RWPE2 (cell line): ENCODE data around the gene ADAMTS10.
A peak's percentile ranks its signal among the peaks of the same experiment; 100 is the strongest.
"Not testable (repeated sequence)": the region's sequence is repeated elsewhere in the genome, so short reads cannot be mapped to it uniquely, and the experiment has no call there.

ENCODE experiments used
- ATAC-seq: fragments of 200-7000 bp; cut with Tn5 transposase; 3 replicates; pipeline ENCODE4 v1.9.1; 2021; ENCODE audit warnings: low read depth
- DNase-seq: peaks from one replicate; pipeline ENCODE4 v3.0.0-alpha.2; 2020; ENCODE audit warnings: low spot score
- H3K27ac ChIP-seq: fragments of 450-650 bp; 2 replicates; pipeline ENCODE4 v1.5.1; 2017; ENCODE audit warnings: mild to moderate bottlenecking; ENCODE audit not compliant: poor library complexity, severe bottlenecking
- H3K27me3 ChIP-seq: fragments of 250-450 bp; sonication (Bioruptor Pico); 2 replicates; pipeline ENCODE4 v1.5.1; 2021; ENCODE audit warnings: mild to moderate bottlenecking, moderate library complexity; ENCODE audit not compliant: insufficient read depth, poor library complexity, severe bottlenecking
- H3K36me3 ChIP-seq: fragments of 250-450 bp; sonication (Bioruptor Pico); 2 replicates; pipeline ENCODE4 v1.5.1; 2020; ENCODE audit warnings: low read depth, mild to moderate bottlenecking, moderate library complexity
- H3K4me1 ChIP-seq: fragments of 250-450 bp; sonication (Bioruptor Pico); 2 replicates; pipeline ENCODE4 v1.5.1; 2021; ENCODE audit warnings: mild to moderate bottlenecking, moderate library complexity; ENCODE audit not compliant: insufficient read depth, poor library complexity, severe bottlenecking
- H3K4me3 ChIP-seq: fragments of 250-450 bp; sonication (Bioruptor Pico); 2 replicates; pipeline ENCODE4 v1.5.1; 2021; ENCODE audit warnings: mild to moderate bottlenecking, moderate library complexity; ENCODE audit not compliant: severe bottlenecking
- H3K9me3 ChIP-seq: fragments of 250-450 bp; sonication (Bioruptor Pico); 2 replicates; pipeline ENCODE4 v1.5.1; 2021; ENCODE audit warnings: mild to moderate bottlenecking, moderate library complexity; ENCODE audit not compliant: severe bottlenecking
- TF ChIP-seq, protein P1 (sequence below): fragments of 450-650 bp; IDR thresholded peaks from one replicate; pipeline ENCODE4 v1.5.1; 2017; ENCODE audit warnings: mild to moderate bottlenecking, moderate library complexity; ENCODE audit not compliant: poor library complexity, severe bottlenecking

Gene ADAMTS10

DNA sequence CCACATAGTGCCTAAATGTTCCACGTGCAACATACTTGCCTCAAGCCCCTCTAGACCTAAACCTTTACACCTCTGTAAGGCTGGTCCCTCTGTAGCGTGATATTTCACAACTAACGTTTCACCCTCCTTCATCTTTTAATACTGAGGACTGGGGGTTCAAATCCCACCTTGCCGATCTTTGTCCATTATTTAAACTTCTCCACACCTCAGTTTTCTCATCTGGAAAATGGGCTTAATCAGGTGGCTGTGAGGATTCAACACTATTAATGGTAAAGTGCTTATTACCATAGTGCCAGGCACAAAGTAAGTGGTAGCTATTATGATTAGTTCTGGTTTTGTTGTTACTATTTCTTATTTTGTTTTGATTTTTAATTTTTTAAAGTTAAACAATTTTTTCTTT lies 7.5 kb upstream of the ADAMTS10 start:
- H3K4me3 ChIP-seq: no peak overlapping the region
- H3K9me3 ChIP-seq: no peaks in the 10 kb centered on the region
- ATAC-seq (no peak), DNase-seq (no peak)
- H3K4me1 ChIP-seq: no peaks in the 10 kb centered on the region
- no peaks in the 10 kb centered on the region for H3K36me3 ChIP-seq
- no peaks in the 10 kb centered on the region for H3K27me3 ChIP-seq
- H3K27ac ChIP-seq: no peak overlapping the region
- TF ChIP-seq, protein P1, sequence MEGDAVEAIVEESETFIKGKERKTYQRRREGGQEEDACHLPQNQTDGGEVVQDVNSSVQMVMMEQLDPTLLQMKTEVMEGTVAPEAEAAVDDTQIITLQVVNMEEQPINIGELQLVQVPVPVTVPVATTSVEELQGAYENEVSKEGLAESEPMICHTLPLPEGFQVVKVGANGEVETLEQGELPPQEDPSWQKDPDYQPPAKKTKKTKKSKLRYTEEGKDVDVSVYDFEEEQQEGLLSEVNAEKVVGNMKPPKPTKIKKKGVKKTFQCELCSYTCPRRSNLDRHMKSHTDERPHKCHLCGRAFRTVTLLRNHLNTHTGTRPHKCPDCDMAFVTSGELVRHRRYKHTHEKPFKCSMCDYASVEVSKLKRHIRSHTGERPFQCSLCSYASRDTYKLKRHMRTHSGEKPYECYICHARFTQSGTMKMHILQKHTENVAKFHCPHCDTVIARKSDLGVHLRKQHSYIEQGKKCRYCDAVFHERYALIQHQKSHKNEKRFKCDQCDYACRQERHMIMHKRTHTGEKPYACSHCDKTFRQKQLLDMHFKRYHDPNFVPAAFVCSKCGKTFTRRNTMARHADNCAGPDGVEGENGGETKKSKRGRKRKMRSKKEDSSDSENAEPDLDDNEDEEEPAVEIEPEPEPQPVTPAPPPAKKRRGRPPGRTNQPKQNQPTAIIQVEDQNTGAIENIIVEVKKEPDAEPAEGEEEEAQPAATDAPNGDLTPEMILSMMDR: no peak

DNA sequence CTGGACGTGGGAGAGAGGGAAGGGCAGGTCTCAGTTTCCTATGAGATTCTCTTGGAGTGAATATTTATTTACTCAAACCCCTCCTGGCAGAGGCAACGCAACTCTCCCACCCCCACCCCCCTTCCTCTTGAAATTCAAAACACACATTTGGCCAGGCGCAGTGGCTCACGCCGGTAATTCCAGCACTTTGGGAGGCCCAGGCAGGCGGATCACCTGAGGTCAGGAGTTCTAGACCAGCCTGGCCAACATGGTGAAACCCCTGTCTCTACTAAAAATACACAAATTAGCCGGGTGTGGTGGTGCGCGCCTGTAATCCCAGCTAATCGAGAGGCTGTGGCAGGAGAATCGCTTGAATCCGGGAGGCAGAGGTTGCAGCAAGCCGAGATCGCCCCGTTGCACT lies 6.8 kb upstream of the ADAMTS10 start:
- DNase-seq, H3K27me3 ChIP-seq, H3K4me3 ChIP-seq, H3K9me3 ChIP-seq, H3K27ac ChIP-seq, H3K36me3 ChIP-seq, H3K4me1 ChIP-seq, ATAC-seq: not testable (repeated sequence)

DNA sequence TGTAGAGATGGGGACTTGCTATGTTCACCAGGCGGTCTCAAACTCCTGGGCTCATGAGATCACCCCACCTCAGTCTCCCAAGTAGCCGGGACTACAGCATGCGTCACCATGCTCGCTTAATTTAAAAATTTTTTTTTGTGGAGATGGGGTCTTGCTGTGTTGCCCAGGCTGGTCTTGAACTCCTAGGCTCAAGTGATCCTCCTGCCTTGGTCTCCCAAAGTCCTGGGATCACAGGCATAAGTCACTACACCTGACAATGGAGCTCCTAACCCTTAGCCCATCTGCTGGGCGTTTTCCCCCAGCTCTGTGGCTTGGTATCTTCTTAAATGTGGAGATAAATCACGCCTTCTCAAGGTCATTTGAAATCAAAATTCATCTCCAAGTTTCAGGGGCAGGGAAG lies 6.3 kb upstream of the ADAMTS10 start:
- no peaks in the 10 kb centered on the region for H3K36me3 ChIP-seq
- H3K9me3 ChIP-seq: no peaks in the 10 kb centered on the region
- H3K4me3 ChIP-seq: no peak overlapping the region
- no peak overlapping the region for H3K27ac ChIP-seq
- DNase-seq: no peak
- TF ChIP-seq, protein P1: no peak
- H3K27me3 ChIP-seq: no peaks in the 10 kb centered on the region
- no peak for ATAC-seq
- no peaks in the 10 kb centered on the region for H3K4me1 ChIP-seq

DNA sequence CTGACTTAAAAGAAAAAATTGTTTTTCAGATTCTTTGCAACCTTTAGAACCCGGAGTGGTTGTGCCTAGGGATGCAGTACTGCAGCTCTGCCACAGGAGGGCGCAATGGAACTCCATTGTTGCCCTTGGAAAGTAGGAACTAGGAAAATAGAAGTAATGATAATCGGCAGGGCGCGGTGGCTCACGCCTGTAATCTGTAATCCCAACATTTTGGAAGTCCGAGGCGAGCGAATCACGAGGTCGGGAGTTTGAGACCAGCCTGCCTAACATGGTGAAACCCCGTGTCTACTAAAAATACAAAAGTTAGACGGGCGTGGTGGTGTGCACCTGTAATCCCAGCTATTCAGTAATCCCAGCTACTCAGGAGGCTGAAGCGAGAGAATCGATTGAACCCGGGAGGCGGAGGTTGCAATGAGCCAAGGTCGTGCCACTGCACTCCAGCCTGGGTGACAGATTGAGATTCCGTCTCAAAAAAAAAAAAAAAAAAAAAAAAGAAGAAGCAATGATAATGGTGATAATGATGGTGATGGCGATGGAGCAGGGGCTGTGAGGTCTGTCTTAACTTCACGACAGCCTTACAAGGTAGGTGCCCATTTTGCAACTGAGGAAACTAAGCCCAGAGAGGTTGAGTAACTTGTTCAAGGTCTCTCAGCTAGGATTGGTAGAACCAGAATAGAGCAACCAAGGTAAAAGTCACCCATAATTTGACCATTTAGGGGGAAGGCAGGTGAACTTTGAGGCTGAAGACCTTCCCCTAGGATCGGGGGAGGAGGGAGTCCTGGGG lies 5.5 kb upstream of the ADAMTS10 start:
- no peaks in the 10 kb centered on the region for H3K36me3 ChIP-seq
- no peaks in the 10 kb centered on the region for H3K4me1 ChIP-seq
- no peaks in the 10 kb centered on the region for H3K9me3 ChIP-seq
- TF ChIP-seq, protein P1: peak; percentile 73
- H3K27me3 ChIP-seq: no peaks in the 10 kb centered on the region
- no peak overlapping the region for H3K27ac ChIP-seq
- no peak overlapping the region for H3K4me3 ChIP-seq
- no peak for ATAC-seq
- no peak for DNase-seq

DNA sequence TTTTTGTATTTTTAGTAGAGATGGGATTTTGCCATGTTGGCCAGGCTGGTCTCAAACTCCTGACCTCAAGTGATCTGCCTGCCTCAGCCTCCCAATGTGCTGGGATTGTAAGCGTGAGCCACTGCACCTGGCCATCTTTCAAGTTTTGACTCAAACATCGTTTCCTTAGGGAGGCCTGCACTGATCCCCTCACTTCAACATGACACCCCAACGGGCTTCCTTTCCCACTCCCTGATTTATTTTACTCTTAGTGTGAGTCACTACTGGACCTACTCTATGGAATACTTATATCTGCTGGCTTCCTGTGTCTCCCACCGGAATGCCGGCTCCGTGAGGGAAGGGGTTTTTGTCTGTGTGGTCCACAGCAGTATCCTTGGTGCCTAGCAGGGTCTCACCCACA lies 4.5 kb upstream of the ADAMTS10 start:
- TF ChIP-seq, protein P1: no peak
- Histone ChIP-seq H3K27ac (no peak overlapping the region), H3K27me3 (no peaks in the 10 kb centered on the region), H3K4me3 (no peak overlapping the region), H3K36me3 (no peaks in the 10 kb centered on the region), H3K9me3 (no peaks in the 10 kb centered on the region), H3K4me1 (no peaks in the 10 kb centered on the region)
- DNase-seq: no peak
- ATAC-seq: no peak
